RWPE2 (cell line): ENCODE measurements around the gene SLC49A4.

Experiments used
- ATAC-seq: fragments of 200-7000 bp; cut with Tn5 transposase; 3 replicates; pipeline ENCODE4 v1.9.1; 2021; ENCODE audit warnings: low read depth
- DNase-seq: peaks from one replicate; pipeline ENCODE4 v3.0.0-alpha.2; 2020; ENCODE audit warnings: low spot score
- H3K27ac ChIP-seq: fragments of 450-650 bp; 2 replicates; pipeline ENCODE4 v1.5.1; 2017; ENCODE audit warnings: mild to moderate bottlenecking; ENCODE audit not compliant: poor library complexity, severe bottlenecking
- H3K27me3 ChIP-seq: fragments of 250-450 bp; sonication (Bioruptor Pico); 2 replicates; pipeline ENCODE4 v1.5.1; 2021; ENCODE audit warnings: mild to moderate bottlenecking, moderate library complexity; ENCODE audit not compliant: insufficient read depth, poor library complexity, severe bottlenecking
- H3K36me3 ChIP-seq: fragments of 250-450 bp; sonication (Bioruptor Pico); 2 replicates; pipeline ENCODE4 v1.5.1; 2020; ENCODE audit warnings: low read depth, mild to moderate bottlenecking, moderate library complexity
- H3K4me1 ChIP-seq: fragments of 250-450 bp; sonication (Bioruptor Pico); 2 replicates; pipeline ENCODE4 v1.5.1; 2021; ENCODE audit warnings: mild to moderate bottlenecking, moderate library complexity; ENCODE audit not compliant: insufficient read depth, poor library complexity, severe bottlenecking
- H3K4me3 ChIP-seq: fragments of 250-450 bp; sonication (Bioruptor Pico); 2 replicates; pipeline ENCODE4 v1.5.1; 2021; ENCODE audit warnings: mild to moderate bottlenecking, moderate library complexity; ENCODE audit not compliant: severe bottlenecking
- H3K9me3 ChIP-seq: fragments of 250-450 bp; sonication (Bioruptor Pico); 2 replicates; pipeline ENCODE4 v1.5.1; 2021; ENCODE audit warnings: mild to moderate bottlenecking, moderate library complexity; ENCODE audit not compliant: severe bottlenecking
- CTCF ChIP-seq: fragments of 450-650 bp; IDR thresholded peaks from one replicate; pipeline ENCODE4 v1.5.1; 2017; ENCODE audit warnings: mild to moderate bottlenecking, moderate library complexity; ENCODE audit not compliant: poor library complexity, severe bottlenecking

Gene SLC49A4

GRCh38 chr3:122893754-122894668 is 99.1 kb downstream of the SLC49A4 start:
- peak; percentile 27; the same call in 1 of the 3 replicates for ATAC-seq
- no peak for TF ChIP-seq CTCF
- no peaks in the 10 kb centered on the region for H3K9me3 ChIP-seq
- DNase-seq: no peak
- H3K4me1 ChIP-seq: peaks cover 39% of the 10 kb centered on the region
- H3K36me3 ChIP-seq: no peaks in the 10 kb centered on the region
- no peaks in the 10 kb centered on the region for H3K27me3 ChIP-seq
- H3K27ac ChIP-seq: peak overlapping the region; percentile 41
- no peak overlapping the region for H3K4me3 ChIP-seq

- no peak for ATAC-seq
- Histone ChIP-seq H3K4me3 (no peak overlapping the region), H3K27me3 (no peaks in the 10 kb centered on the region), H3K4me1 (peaks cover 19% of the 10 kb centered on the region), H3K9me3 (no peaks in the 10 kb centered on the region), H3K27ac (no peak overlapping the region), H3K36me3 (no peaks in the 10 kb centered on the region)
- no peak for TF ChIP-seq CTCF
- no peak for DNase-seq
Observed at GRCh38 chr3:122898298-122898697, 103.4 kb downstream of the SLC49A4 start.

- DNase-seq: no peak
- ATAC-seq: peak; percentile 66; the same call in 2 of the 3 replicates
- no peak for TF ChIP-seq CTCF
- no peak overlapping the region for H3K4me3 ChIP-seq
- no peaks in the 10 kb centered on the region for H3K9me3 ChIP-seq
- H3K36me3 ChIP-seq: no peaks in the 10 kb centered on the region
- H3K4me1 ChIP-seq: peaks cover 9% of the 10 kb centered on the region
- H3K27me3 ChIP-seq: no peaks in the 10 kb centered on the region
- no peak overlapping the region for H3K27ac ChIP-seq
Observed at GRCh38 chr3:122902326-122902725, 107.5 kb downstream of the SLC49A4 start.

- Histone ChIP-seq H3K4me3 (no peak overlapping the region), H3K36me3 (no peaks in the 10 kb centered on the region), H3K27ac (no peak overlapping the region), H3K9me3 (no peaks in the 10 kb centered on the region), H3K27me3 (no peaks in the 10 kb centered on the region), H3K4me1 (peaks cover 3% of the 10 kb centered on the region)
- DNase-seq (no peak), ATAC-seq (no peak)
- no peak for TF ChIP-seq CTCF
Observed at GRCh38 chr3:122903171-122903570, 108.3 kb downstream of the SLC49A4 start.

- ATAC-seq: no peak
- Histone ChIP-seq H3K36me3 (no peaks in the 10 kb centered on the region), H3K9me3 (no peaks in the 10 kb centered on the region), H3K27me3 (no peaks in the 10 kb centered on the region), H3K4me3 (no peak overlapping the region), H3K27ac (no peak overlapping the region), H3K4me1 (no peaks in the 10 kb centered on the region)
- TF ChIP-seq CTCF: no peak
- DNase-seq: no peak
Observed at GRCh38 chr3:122907471-122907870, 112.6 kb downstream of the SLC49A4 start.
